ENCODE results near the gene SAMD8. TPM values are rescaled to one million over a fixed set of nuclear protein-coding genes. Genes with fewer than 3 reads are reported as not detected.
"Not testable (repeated sequence)": the region's sequence is repeated elsewhere in the genome, so short reads cannot be mapped to it uniquely, and the experiment has no call there.

Gene SAMD8
- total RNA-seq, 1 donor from 2014 or later, result 23.0 TPM

- Histone ChIP-seq H3K9me3 (no peaks in the 10 kb centered on the region), H3K4me3 (no peak overlapping the region), H3K4me1 (peaks cover 6% of the 10 kb centered on the region), H3K27ac (no peak overlapping the region), H3K36me3 (no peaks in the 10 kb centered on the region), H3K27me3 (no peaks in the 10 kb centered on the region)
- ATAC-seq (no peak), DNase-seq (no peak)
- intact Hi-C loops (cut with DNase I), result loop anchor here (5.0 kb wide), 1 partner anchor 836 kb away; no protein-coding TSS in a partner anchor
- no peak for TF ChIP-seq CTCF (IDR thresholded peaks at IDR 0.05)
Measured at GRCh38 chr10:75102830-75103673, 8.4 kb upstream of the SAMD8 start.

- Histone ChIP-seq H3K4me3 (no peak overlapping the region), H3K36me3 (no peaks in the 10 kb centered on the region), H3K9me3 (no peaks in the 10 kb centered on the region), H3K27ac (no peak overlapping the region), H3K4me1 (peaks cover 6% of the 10 kb centered on the region), H3K27me3 (no peaks in the 10 kb centered on the region)
- no peak for TF ChIP-seq CTCF (IDR thresholded peaks at IDR 0.05)
- ATAC-seq, result no peak
- DNase-seq, result no peak
- intact Hi-C loops (cut with DNase I), result loop anchor here (5.0 kb wide), 1 partner anchor 837 kb away; no protein-coding TSS in a partner anchor
Measured at GRCh38 chr10:75103881-75104686, 7.4 kb upstream of the SAMD8 start.

DNA sequence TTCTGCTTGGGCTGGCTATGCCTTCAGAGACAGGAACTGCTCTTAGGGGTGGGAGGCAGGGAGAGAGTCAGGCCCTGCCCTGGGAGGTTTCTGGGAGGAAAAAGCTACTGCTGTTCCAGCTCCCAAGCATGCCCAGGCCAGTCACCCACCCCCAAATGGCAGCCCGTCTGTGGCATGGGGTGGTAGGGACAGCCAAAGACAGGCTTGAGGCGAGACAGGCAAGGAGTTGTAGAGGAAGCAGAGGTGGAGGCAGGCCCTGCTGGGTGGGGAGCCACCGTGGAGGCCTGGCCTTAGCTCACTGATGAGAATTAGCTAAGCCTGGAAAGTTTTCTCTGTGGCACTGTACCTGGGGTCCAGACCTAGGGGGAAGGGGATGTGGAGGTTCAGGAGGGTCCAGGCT lies 6.6 kb upstream of the SAMD8 start:
- H3K27ac ChIP-seq, result no peak overlapping the region
- H3K4me1 ChIP-seq, result peaks cover 5% of the 10 kb centered on the region
- H3K36me3 ChIP-seq, result no peaks in the 10 kb centered on the region
- no peak for DNase-seq
- ATAC-seq, result no peak
- intact Hi-C loops (cut with DNase I), result loop anchor here (5.0 kb wide), 1 partner anchor 838 kb away; no protein-coding TSS in a partner anchor
- no peak for TF ChIP-seq CTCF (IDR thresholded peaks at IDR 0.05)
- H3K4me3 ChIP-seq, result no peak overlapping the region
- no peaks in the 10 kb centered on the region for H3K27me3 ChIP-seq
- H3K9me3 ChIP-seq, result no peaks in the 10 kb centered on the region

GRCh38 chr10:75105576-75106197 lies 5.8 kb upstream of the SAMD8 start:
- Histone ChIP-seq H3K27me3 (no peaks in the 10 kb centered on the region), H3K4me1 (peaks cover 5% of the 10 kb centered on the region), H3K4me3 (no peak overlapping the region), H3K27ac (no peak overlapping the region), H3K9me3 (no peaks in the 10 kb centered on the region), H3K36me3 (no peaks in the 10 kb centered on the region)
- TF ChIP-seq CTCF (IDR thresholded peaks at IDR 0.05), result no peak
- ATAC-seq, result no peak
- intact Hi-C loops (cut with DNase I), result no loop called here
- DNase-seq, result no peak

GRCh38 chr10:75106242-75106641 lies 5.2 kb upstream of the SAMD8 start:
- no peak for DNase-seq
- H3K27ac ChIP-seq, result no peak overlapping the region
- H3K4me1 ChIP-seq, result peaks cover 8% of the 10 kb centered on the region
- ATAC-seq, result no peak
- TF ChIP-seq CTCF (IDR thresholded peaks at IDR 0.05), result no peak
- no peaks in the 10 kb centered on the region for H3K9me3 ChIP-seq
- no peak overlapping the region for H3K4me3 ChIP-seq
- no peaks in the 10 kb centered on the region for H3K27me3 ChIP-seq
- no peaks in the 10 kb centered on the region for H3K36me3 ChIP-seq
- intact Hi-C loops (cut with DNase I), result no loop called here

- H3K27me3 ChIP-seq; H3K36me3 ChIP-seq; H3K27ac ChIP-seq; intact Hi-C loops (cut with DNase I); H3K4me3 ChIP-seq; ATAC-seq; H3K9me3 ChIP-seq; DNase-seq; H3K4me1 ChIP-seq: not testable (repeated sequence)
Measured at GRCh38 chr10:75106891-75107290, 4.6 kb upstream of the SAMD8 start.

Data from upper lobe of right lung (tissue), 1 donor.